NCI-H187 (cell line): ENCODE data around the gene PDSS2.
"Not testable (repeated sequence)": the region's sequence is repeated elsewhere in the genome, so short reads cannot be mapped to it uniquely, and the experiment has no call there.

Experiments used
- DNase-seq, 2 experiments: peaks; one replicate each; lab custom pipeline; 2025; lab: John Stamatoyannopoulos, UW

The PDSS2 gene

DNA sequence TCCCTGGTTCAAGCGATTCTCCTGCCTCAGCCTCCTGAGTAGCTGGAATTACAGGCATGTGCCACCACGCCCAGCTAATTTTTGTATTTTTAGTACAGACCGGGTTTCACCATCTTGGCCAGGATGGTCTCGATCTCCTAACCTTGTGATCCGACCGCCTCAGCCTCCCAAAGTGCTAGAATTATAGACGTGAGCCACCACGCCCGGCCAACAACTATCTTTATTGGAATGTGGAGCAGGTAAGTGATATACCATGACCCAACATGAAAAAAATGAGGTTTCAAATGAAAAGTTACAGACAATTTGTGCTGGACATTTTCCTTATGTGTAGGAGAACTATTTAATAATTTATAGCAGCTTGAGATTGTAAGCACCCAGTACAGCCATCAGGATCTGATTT, 340.8 kb downstream of the PDSS2 start:
- not testable (repeated sequence) for DNase-seq

DNA sequence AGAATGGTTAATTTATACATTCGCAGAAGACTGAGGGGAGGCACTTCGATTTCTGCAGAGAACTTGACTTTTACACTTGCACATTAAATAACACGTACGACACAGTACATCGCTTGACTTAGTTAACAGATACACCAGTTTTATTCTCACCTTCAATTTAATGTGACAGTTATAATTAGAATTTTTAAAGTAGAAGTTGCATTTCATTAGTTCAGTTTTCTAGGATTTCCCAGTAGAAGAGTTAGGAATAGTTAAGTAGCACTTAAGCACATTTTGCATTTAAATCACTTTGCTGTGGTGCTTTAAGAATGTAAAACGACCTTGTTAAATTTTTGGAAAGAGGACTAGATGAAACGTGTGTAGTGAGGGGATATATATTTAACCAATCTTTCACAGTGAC, 342.4 kb downstream of the PDSS2 start:
- DNase-seq: no peak

DNA sequence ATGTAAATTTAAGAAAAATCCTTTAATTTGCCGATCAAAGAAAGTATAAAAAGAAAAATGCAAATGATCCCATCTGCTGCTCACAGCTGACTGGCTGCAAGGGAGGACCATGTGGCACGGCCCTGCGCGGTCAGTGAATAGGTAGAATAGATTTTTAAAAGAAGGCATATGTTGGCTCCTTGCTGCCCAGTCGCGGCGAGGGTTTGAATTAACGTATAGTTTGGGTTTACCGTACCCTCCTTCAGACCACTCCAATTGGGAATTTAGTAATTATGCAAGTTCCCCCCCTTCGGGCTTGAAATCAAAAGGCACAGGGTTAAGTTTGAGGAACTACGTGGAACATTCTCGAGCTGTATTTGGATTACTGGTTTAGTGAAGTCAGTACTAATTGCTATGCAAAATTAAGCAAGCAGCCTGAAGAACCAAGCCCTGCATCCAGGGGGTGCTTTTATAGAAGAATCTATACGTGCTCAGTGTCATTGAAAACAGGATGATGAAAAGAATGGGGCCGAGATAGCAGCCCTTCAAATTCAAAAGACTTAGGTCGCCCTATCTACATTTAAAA, 343.0 kb downstream of the PDSS2 start:
- DNase-seq: peak; percentile 39 to 56

DNA sequence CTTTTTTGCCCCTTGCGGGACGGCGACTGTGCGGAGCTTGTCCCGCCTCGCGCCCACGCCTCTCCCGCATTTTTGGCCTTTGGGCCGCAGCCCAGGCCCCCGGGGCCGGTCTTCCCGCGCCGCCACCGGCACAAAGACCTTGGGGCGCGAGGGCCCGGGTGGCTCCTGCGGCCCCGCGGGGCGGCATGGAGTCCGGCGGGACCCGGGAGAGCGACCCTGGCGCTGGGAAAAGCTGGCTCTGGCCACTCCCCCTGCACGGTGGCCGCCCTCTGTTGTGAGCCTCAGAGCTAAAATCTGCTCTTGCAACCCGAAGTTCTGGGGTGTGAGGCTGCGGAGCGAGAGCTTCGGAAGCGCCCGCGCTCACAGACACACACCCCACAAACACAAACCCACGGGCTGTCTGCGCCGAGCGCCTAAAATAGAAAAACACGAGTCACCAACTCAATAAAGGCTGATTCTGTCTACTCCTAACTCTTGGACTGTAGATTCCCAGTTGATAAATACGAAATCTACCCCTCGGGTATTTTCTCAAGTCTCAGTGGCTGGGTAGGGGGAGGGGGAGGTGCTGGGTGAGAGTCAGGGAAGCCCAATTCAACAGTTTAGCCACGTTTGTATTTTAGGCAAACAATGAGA, 343.6 kb downstream of the PDSS2 start:
- DNase-seq: peak; percentile 39 to 63

DNA sequence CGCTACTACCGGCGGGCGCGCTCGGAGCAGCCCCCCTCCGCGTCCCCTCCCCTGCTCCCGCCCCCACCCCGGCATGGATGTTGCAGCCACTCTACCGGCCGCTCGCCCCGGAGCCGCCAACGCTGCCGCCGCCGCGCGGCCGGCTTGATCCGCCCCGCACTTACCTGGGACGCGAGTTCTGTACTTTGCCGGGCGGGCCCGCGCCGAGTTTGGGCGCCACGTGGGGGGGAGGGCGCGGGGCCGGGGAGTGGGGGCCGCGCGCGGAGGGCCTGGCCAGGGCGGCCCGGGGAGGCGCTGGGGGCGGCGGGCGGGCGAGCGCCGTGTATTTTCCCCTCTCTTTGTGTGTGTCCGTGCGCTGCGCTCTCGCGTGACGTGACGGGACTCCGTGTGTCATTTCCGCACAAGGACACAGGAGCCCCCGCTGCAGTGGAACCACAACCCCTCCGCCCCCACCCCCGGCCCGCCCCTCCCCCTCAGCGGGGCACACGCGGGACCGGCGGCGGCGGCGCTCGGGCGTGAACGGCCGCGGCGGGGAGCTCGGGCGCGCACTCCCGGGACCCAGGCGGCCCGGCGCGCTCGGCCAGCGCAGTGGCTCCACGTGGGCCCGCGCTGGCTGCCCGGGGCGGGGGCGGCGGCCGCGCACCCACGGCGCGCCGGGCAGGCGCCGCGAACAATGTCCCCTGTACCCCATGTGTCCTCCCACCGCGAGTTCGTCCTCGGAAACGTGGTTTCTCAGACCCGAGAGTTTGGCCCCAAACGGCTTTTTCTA, 344.3 kb downstream of the PDSS2 start, which contains the start of gene BEND3:
Gene BEND3, minus strand, starts transcription at position 590 of the 769 bp plus-strand sequence. CDS start 16,230 bp downstream, outside the sequence.
- peak in 1 of 2 experiments; percentile 15 for DNase-seq

DNA sequence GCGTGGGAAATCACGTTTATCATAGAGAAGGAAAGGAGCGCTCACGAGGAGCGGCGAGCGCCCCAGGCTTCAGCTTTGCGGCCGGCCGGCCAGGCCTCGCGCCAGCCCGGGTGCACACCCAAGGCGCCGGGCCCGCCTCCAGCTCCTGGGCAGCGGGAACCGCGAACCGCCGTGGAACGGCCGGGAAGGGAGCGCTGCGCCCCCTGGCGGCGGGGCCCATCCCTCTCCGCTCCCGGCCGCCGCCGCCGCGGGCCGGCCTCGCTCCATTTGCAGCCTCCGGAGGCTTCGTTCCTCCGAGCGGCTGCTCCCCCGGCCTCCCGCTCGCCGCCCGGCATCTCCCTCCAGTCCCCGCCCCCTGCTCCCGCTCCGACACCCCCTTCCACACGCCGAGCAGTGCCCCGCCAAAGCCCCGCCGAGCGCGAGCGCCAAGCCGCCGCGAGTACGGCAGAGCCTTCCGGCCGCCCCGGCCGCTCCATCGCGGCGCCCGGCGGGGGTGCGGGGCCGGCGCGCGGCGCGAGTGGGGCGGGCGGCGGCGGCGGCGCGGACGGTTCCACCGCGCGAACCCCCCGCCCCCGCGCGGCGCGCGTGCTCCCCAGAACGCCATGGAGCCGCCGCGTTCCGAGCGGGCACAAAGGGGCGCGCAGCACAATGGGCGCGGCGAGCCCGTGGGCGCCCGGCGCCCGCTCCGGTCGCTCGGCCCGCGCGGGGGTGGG, 345.0 kb downstream of the PDSS2 start:
- peak; percentile 61 to 71 for DNase-seq

DNA sequence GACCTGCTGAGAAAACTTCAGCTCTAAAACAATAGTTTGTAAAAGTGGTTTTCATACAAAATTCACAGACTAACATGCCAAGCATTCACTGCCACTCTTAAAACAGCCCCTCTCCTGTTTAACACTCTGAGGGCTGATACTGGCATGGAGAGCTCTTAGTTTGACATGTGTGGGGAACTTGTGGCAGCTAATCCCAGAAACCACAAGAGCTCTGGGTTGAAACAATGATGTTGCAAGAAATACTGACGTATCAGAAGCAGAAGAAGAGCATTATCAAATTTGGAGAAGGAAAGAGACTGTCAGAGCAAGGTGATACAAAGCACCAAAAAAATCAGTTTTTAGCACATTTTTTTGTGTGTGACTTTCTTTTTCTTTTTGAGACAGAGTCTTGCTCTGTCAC, 349.2 kb downstream of the PDSS2 start:
- DNase-seq: no peak

DNA sequence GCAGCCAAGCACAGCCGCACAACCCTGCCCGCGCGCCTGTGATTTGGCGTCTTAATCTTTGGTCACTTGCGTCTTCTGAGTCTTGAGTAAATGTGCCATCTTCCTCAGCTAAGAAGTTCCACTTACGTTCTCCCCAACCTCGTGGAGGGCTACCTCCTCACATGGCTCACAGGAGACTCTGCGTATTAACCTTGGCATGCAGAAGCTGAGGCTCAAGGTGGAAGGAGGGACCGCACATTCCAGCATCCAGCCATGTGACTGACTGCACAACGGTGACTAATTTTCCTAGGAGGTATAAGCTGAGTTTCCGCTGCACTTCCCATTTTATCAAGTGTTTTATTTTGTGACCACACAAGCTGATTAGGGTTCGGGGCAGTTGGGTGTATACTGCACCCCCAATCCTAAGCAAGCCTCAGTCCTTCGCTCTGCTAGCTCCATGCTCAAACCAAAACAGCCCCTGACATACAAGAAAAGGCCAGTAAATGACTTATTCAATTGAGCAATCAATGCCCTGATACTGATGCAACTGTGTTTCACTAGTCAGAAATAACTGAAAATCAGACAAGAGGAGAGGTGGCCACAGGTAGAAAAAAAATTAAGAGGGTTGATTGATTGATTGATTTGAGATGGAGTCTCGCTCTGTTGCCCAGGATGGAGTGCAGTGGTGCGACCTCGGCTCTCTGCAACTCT, 351.0 kb downstream of the PDSS2 start:
- no peak for DNase-seq

DNA sequence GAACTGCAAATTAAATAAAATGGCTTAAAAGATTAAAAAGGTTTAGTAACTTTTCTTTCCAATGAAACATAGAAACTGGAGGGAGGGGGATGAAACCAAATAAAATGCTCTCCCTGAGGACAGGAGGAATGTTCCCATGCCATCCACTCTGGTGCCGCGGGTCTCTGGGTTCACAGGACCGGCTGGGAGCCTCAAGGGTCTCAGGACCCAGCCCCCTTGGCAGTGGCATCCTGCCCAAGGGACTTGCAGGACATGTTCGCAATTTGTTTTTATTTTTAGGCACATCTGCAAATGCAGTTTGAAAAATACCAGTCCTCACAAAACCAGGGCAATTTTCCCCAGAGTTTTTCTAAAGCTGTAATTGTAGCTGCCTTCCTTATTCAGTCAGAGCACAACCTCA, 351.6 kb downstream of the PDSS2 start:
- DNase-seq: no peak

DNA sequence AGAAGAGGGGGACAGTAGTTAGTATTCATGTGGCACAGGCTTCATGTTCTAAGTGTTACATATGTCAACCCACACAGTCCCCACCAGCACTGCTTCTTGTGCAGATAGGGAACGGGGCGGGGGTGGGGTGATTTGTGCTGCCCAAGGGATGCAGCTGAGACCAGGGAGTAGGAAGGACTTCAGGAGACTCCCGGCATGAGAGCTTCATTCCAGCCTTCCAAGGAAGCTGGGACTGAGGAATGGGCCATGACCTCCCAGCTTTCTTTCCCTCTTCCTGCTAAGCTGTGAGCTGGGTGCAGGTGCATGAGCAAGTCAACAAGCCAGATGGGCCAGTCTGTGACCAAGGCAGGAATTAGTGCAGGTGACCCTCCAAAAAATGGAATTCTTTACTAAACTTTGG, 353.2 kb downstream of the PDSS2 start:
- DNase-seq: no peak

DNA sequence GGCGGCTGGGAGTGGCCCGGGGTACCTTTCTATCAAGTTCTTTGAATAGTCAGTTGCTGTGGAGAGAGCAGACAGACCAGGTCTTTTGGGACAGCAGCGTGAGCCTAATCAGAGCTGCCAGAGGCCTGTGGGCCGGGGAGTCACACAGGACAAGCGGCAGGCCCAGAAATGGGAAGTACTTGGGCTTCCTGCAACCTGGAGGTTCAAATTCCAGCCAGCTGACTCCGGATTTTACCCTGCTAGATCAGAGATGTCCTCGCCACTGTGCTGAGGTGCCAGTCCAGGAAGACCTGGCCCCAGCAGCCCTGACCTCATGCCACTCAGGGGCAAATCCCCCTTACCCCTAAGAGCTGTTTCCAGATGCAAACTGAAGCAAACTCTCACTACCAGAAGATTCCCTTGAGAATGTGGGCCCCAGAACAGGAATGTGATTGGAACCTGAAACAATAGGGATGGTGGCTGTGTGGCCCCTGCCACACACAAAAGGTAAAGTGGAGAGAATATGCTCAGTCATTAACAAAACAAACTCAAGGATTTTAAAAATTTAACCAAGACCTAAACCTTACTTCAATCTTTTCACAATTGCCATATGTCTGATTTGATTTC, 353.8 kb downstream of the PDSS2 start:
- no peak for DNase-seq

DNA sequence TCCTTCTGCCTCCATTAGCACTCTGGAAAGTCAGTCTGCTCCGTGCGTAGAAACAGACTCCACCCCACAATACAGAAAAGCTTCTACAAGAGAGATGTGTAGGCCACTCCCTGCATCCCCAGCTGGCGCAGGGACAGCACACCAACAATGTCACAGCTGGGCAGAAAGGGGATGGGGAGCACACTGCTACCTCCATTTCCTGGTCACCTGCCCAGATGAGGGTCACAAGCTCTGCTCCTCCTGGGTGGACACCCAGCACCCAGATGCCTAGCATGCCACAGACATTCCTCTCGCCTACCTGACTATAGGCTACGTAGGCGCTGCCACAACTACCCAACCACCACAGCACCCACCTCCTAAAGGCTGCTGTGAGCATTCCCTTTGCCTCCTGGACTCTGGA, 356.3 kb downstream of the PDSS2 start:
- DNase-seq: no peak
